Sigmoid colon (tissue), 4 donors: ENCODE results near the gene WASF2.

Source experiments
- EP300 ChIP-seq, 4 donors: sonication (generic); formaldehyde crosslinking; IDR thresholded peaks; one replicate each; pipeline ENCODE4 v1.6.1; 2017; ENCODE audit warnings: antibody characterized with exemption in 4 of 4
- TF ChIP-seq, protein P1 (sequence below), 4 experiments: fragments of 450-650 bp in 3 of 4; fragments of 200-600 bp in 1 of 4; IDR thresholded peaks; one replicate each; pipeline ENCODE4 v1.5.1; 2016 to 2019; ENCODE audit warnings: antibody characterized with exemption in 4 of 4, mild to moderate bottlenecking in 3 of 4, moderate library complexity in 2 of 4

DNA sequence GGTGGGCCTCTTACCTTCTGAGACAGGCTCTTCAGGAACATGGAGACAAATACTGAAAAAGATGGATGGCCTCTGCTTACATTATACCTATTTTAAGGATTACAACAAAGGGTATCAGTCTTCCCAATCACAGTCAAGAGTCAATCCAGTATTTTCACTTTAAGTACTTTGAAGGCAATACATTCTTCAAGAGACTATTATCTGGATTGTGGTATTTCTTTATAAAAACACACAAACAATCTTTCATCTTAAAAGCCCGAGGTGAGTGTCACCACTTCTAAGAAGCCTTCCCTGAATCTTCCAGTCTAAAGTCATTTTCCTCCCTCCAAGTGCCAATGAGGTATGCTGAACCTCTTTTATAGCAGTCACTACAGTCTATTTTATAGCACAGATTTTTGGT lies 45.3 kb downstream of the WASF2 start:
- TF ChIP-seq, protein P1, sequence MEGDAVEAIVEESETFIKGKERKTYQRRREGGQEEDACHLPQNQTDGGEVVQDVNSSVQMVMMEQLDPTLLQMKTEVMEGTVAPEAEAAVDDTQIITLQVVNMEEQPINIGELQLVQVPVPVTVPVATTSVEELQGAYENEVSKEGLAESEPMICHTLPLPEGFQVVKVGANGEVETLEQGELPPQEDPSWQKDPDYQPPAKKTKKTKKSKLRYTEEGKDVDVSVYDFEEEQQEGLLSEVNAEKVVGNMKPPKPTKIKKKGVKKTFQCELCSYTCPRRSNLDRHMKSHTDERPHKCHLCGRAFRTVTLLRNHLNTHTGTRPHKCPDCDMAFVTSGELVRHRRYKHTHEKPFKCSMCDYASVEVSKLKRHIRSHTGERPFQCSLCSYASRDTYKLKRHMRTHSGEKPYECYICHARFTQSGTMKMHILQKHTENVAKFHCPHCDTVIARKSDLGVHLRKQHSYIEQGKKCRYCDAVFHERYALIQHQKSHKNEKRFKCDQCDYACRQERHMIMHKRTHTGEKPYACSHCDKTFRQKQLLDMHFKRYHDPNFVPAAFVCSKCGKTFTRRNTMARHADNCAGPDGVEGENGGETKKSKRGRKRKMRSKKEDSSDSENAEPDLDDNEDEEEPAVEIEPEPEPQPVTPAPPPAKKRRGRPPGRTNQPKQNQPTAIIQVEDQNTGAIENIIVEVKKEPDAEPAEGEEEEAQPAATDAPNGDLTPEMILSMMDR (IDR thresholded peaks at IDR 0.05), result no peak
- TF ChIP-seq EP300 (IDR thresholded peaks at IDR 0.05), result no peak
